Activated T-helper 2 cell treated with anti-CD3 and anti-CD28 coated beads, Interferon-gamma antibody, Interleukin-2, Interleukin-4, amounts not matched to agents 10 μg/mL and 5 μg/mL and 100 μg/mL, durations not matched to agents 14 hours and 24 hours and 36 hours (primary cell): Measurements from ENCODE around the gene DOCK4. TPM values are rescaled to one million over a fixed set of nuclear protein-coding genes. Genes with fewer than 3 reads are reported as not detected.

Experiments
- DNase-seq: peaks from one replicate; pipeline ENCODE4 v3.0.0; 2021; ENCODE audit warnings: low spot score
- H3K27ac Mint-ChIP-seq: one replicate; pipeline ENCODE4 v1.8.0; 2021; ENCODE audit warnings: mixed read lengths
- H3K27me3 Mint-ChIP-seq: one replicate; pipeline ENCODE4 v1.8.0; 2021; ENCODE audit warnings: low read depth, mixed read lengths
- H3K36me3 Mint-ChIP-seq: one replicate; pipeline ENCODE4 v1.8.0; 2021; ENCODE audit warnings: low read depth, mixed read lengths
- H3K4me1 Mint-ChIP-seq: one replicate; pipeline ENCODE4 v1.8.0; 2021; ENCODE audit warnings: low read depth, mixed read lengths
- H3K4me3 Mint-ChIP-seq: one replicate; pipeline ENCODE4 v1.8.0; 2021; ENCODE audit warnings: low read depth, mild to moderate bottlenecking, moderate library complexity, mixed read lengths
- H3K9me3 Mint-ChIP-seq: one replicate; pipeline ENCODE4 v1.8.0; 2021; ENCODE audit warnings: mixed read lengths
- intact Hi-C: fragments of 100-400 bp; cut with micrococcal nuclease; formaldehyde crosslinking; loops from one replicate; pipeline ENCODE4 v1.15.1; 2023
- total RNA-seq: library from RNA; stranded (reverse); gene quantifications from 2 replicates; pipeline ENCODE4 v1.2.3, GENCODE V29; 2022

DOCK4 gene
- total RNA-seq, 1 donor from 2014 or later: 0.41 TPM

- DNase-seq: no peak
- Mint-ChIP-seq H3K27ac (no peak overlapping the region), H3K4me1 (no peaks in the 10 kb centered on the region), H3K9me3 (no peaks in the 10 kb centered on the region), H3K4me3 (no peak overlapping the region), H3K27me3 (peaks cover 3% of the 10 kb centered on the region), H3K36me3 (no peaks in the 10 kb centered on the region)
- intact Hi-C loops: no loop called here
Measured at GRCh38 chr7:112143136-112143535, 63.1 kb downstream of the DOCK4 start.

GRCh38 chr7:112140600-112140999 is 65.6 kb downstream of the DOCK4 start:
- Mint-ChIP-seq H3K27ac (no peak overlapping the region), H3K4me3 (no peak overlapping the region), H3K9me3 (no peaks in the 10 kb centered on the region), H3K36me3 (no peaks in the 10 kb centered on the region), H3K4me1 (no peaks in the 10 kb centered on the region), H3K27me3 (no peaks in the 10 kb centered on the region)
- intact Hi-C loops: no loop called here
- DNase-seq: no peak

- H3K9me3 Mint-ChIP-seq: no peaks in the 10 kb centered on the region
- H3K4me3 Mint-ChIP-seq: no peak overlapping the region
- intact Hi-C loops: no loop called here
- no peak for DNase-seq
- no peak overlapping the region for H3K27ac Mint-ChIP-seq
- no peaks in the 10 kb centered on the region for H3K27me3 Mint-ChIP-seq
- H3K36me3 Mint-ChIP-seq: no peaks in the 10 kb centered on the region
- H3K4me1 Mint-ChIP-seq: no peaks in the 10 kb centered on the region
Measured at GRCh38 chr7:112138938-112139337, 67.3 kb downstream of the DOCK4 start.

- Mint-ChIP-seq H3K4me3 (no peak overlapping the region), H3K4me1 (no peaks in the 10 kb centered on the region), H3K9me3 (no peaks in the 10 kb centered on the region), H3K27me3 (no peaks in the 10 kb centered on the region), H3K27ac (no peak overlapping the region), H3K36me3 (no peaks in the 10 kb centered on the region)
- intact Hi-C loops: no loop called here
- DNase-seq: no peak
Measured at GRCh38 chr7:112138325-112138852, 67.8 kb downstream of the DOCK4 start.

- Mint-ChIP-seq H3K4me1 (no peaks in the 10 kb centered on the region), H3K27me3 (no peaks in the 10 kb centered on the region), H3K4me3 (no peak overlapping the region), H3K36me3 (no peaks in the 10 kb centered on the region), H3K9me3 (no peaks in the 10 kb centered on the region), H3K27ac (no peak overlapping the region)
- DNase-seq: no peak
- intact Hi-C loops: no loop called here
Measured at GRCh38 chr7:112137141-112138101, 68.8 kb downstream of the DOCK4 start.

- Mint-ChIP-seq H3K4me3 (no peak overlapping the region), H3K36me3 (no peaks in the 10 kb centered on the region), H3K4me1 (no peaks in the 10 kb centered on the region), H3K9me3 (no peaks in the 10 kb centered on the region), H3K27me3 (no peaks in the 10 kb centered on the region), H3K27ac (no peak overlapping the region)
- DNase-seq: no peak
- intact Hi-C loops: no loop called here
Measured at GRCh38 chr7:112136271-112137008, 69.8 kb downstream of the DOCK4 start.

- intact Hi-C loops: no loop called here
- no peaks in the 10 kb centered on the region for H3K36me3 Mint-ChIP-seq
- H3K27ac Mint-ChIP-seq: no peak overlapping the region
- H3K9me3 Mint-ChIP-seq: no peaks in the 10 kb centered on the region
- no peaks in the 10 kb centered on the region for H3K4me1 Mint-ChIP-seq
- no peak for DNase-seq
- H3K27me3 Mint-ChIP-seq: no peaks in the 10 kb centered on the region
- no peak overlapping the region for H3K4me3 Mint-ChIP-seq
Measured at GRCh38 chr7:112135815-112136214, 70.4 kb downstream of the DOCK4 start.

- Mint-ChIP-seq H3K36me3 (no peaks in the 10 kb centered on the region), H3K27me3 (no peaks in the 10 kb centered on the region), H3K27ac (no peak overlapping the region), H3K4me3 (no peak overlapping the region), H3K4me1 (no peaks in the 10 kb centered on the region), H3K9me3 (no peaks in the 10 kb centered on the region)
- no peak for DNase-seq
- intact Hi-C loops: no loop called here
Measured at GRCh38 chr7:112134039-112134438, 72.2 kb downstream of the DOCK4 start.

- Mint-ChIP-seq H3K36me3 (no peaks in the 10 kb centered on the region), H3K27me3 (no peaks in the 10 kb centered on the region), H3K4me1 (no peaks in the 10 kb centered on the region), H3K9me3 (no peaks in the 10 kb centered on the region), H3K4me3 (no peak overlapping the region), H3K27ac (no peak overlapping the region)
- intact Hi-C loops: no loop called here
- DNase-seq: no peak
Measured at GRCh38 chr7:112133328-112133727, 72.9 kb downstream of the DOCK4 start.

- Mint-ChIP-seq H3K4me3 (no peak overlapping the region), H3K4me1 (no peaks in the 10 kb centered on the region), H3K36me3 (no peaks in the 10 kb centered on the region), H3K27me3 (no peaks in the 10 kb centered on the region), H3K27ac (no peak overlapping the region), H3K9me3 (no peaks in the 10 kb centered on the region)
- intact Hi-C loops: no loop called here
- no peak for DNase-seq
Measured at GRCh38 chr7:112132051-112132694, 74.0 kb downstream of the DOCK4 start.

- Mint-ChIP-seq H3K27me3 (no peaks in the 10 kb centered on the region), H3K36me3 (no peaks in the 10 kb centered on the region), H3K9me3 (no peaks in the 10 kb centered on the region), H3K27ac (no peak overlapping the region), H3K4me1 (no peaks in the 10 kb centered on the region), H3K4me3 (no peak overlapping the region)
- DNase-seq: no peak
- intact Hi-C loops: no loop called here
Measured at GRCh38 chr7:112130729-112131410, 75.3 kb downstream of the DOCK4 start.

- H3K27ac Mint-ChIP-seq: no peak overlapping the region
- no peaks in the 10 kb centered on the region for H3K36me3 Mint-ChIP-seq
- H3K9me3 Mint-ChIP-seq: no peaks in the 10 kb centered on the region
- intact Hi-C loops: no loop called here
- no peak for DNase-seq
- no peaks in the 10 kb centered on the region for H3K27me3 Mint-ChIP-seq
- no peak overlapping the region for H3K4me3 Mint-ChIP-seq
- H3K4me1 Mint-ChIP-seq: no peaks in the 10 kb centered on the region
Measured at GRCh38 chr7:112129655-112130323, 76.4 kb downstream of the DOCK4 start.
